ENCODE results near the gene EYS.

DNA sequence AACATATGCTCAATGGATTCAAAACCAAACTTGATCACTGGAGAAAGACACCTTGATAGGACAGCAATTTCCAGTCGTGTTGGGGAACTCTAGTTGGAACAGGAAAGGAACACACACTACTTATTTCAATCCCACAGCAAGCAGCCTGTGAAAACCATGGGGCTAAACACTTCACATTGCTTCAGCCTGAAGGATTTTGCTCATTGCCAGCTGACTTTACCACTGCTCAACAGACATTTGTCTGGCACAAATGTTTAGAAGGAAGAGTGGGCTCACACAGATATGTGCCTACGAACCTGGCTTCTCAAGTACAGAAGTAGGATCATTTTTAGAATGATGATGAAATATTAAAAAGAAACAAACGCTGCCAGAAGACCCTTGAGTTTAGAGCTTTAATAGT, 1473.3 kb downstream of the EYS start:
- no peak for TF ChIP-seq EZH2phosphoT487 (IDR thresholded peaks at IDR 0.05; ENCODE audit: insufficient read depth, low read depth)
- no peak for TF ChIP-seq EZH2 (IDR thresholded peaks at IDR 0.05; ENCODE audit: insufficient read depth, poor library complexity, severe bottlenecking)

All from GM23248 (cell line).